Measurements from ENCODE around the gene VPS72.

- TF ChIP-seq POLR2A (IDR thresholded peaks at IDR 0.05; ENCODE audit: low read depth, low read length) (no peak), TAF1 (IDR thresholded peaks at IDR 0.05; ENCODE audit: low read depth, low read length) (no peak), POLR2AphosphoS5 (IDR thresholded peaks at IDR 0.05; ENCODE audit: low read depth, low read length) (no peak)
These were observed 55.0 kb downstream of the VPS72 start for GRCh38 chr1:151134991-151135390.

Measured in GM12891 (cell line).